ENCODE measurements around the gene OBI1.

The OBI1 gene

DNA sequence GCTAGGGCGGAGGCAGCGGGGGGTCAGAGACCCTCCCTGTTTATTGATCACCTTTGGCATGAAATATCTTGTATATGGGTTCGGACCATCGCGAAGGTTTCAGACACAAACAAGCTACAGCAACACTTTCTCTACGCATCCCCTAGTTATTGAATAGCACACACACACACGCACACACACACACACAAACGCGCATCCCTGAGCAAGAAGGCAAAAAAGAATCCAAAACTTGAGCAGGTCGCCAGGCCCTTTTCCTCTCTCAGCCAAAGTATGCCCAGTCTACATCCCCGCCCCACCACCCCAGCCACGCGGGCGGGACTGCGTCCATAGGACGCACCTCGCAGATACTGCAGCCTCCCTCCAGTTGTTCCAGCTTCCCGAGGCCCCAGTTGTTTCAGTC is 71.6 kb downstream of the OBI1 start:
- DNase-seq (ENCODE audit: low read depth in 2 of 2): no peak

DNA sequence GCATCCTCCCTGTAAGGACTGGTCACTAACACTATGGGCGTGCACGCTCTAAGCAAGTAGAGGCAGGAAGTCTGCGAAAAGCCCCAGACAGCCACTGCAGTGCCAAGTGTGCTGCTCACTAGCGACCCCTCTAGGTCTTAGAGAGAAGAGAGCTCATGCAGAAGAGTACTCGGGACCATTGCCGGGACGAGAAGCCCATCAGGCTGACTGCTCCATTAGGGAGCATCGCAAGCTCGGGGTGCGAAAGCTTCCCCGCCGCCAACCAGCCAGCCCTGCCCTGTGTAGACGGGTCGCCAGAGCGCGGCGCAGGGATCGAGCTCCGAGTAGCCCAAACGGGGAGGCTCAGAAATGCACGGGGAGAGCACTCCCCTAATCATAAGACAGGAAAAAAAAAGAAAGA is 72.2 kb downstream of the OBI1 start:
- no peak for DNase-seq (ENCODE audit: low read depth in 2 of 2)

DNA sequence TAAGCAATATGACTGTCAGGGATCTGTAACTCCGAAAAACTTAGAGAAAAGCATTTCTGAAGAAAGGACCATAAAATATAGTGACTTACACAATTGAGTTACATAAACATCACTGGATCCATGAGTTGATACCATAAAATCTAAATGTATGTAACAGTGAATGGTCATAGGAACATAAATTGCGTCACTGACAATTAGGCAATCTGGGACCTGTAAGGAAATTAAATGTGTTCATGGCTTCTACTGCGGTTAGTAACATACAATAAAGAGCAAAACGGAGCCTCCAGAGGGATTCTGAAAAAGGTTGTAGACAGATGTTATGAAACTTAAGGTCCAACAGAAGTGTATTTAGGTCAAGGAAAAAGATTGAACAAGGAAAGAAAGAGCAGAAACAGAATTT is 82.7 kb downstream of the OBI1 start:
- no peak for DNase-seq (ENCODE audit: low read depth in 2 of 2)

DNA sequence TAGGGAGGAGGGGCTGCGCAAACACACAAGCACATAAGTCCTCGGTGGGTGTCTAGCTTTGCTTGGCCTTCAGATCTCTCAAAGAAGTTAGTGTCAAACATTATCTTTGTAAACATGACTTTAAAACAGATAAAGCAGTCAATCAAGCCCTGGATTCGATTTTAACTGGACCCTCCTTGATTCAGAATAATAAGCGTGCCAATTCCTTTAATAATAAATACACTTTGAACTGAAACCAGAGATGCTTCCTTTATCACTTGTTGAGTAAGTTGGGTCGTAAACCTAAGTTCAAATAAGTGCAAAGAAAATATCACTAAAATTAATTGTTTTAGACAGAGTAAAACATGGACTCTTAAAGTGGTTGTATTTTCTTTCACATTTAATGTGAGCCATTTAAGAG is 86.5 kb downstream of the OBI1 start:
- no peak for DNase-seq (ENCODE audit: low read depth in 2 of 2)

DNA sequence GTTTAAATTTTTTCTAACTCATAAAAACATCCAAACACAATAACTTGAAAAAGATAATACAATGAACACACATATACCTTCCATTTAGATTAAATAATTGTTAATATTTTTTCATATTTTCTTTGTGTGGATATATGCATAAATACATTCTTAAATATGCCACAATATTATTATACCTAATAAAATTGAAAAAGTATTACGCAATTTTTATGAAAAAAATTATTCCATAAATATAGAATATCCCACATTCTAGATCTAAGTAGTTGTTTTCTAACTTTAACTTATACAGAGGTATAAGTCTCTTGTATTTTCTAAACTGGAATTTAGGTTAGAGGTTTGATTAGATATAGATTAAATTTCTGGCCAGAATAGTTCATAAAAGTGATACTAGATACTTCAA is 89.9 kb downstream of the OBI1 start:
- DNase-seq (ENCODE audit: low read depth in 2 of 2): no peak

DNA sequence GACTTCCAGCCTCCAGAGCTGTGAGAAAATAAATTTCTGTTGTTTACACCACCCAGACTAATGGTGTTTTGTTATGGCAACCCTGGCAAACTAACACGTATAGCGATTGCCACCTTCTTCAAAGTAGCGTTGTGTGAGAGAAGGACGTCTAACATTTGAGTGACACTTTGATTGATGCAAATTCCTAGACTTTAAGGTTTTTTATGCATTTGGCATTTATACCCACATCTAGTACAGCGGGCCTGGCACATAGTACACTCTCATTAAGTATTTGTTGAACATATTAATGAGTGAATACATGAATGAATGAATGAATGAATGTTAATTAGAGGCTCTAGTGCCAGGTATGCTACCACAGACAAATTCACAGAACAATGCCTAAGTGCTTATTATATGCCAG is 92.3 kb downstream of the OBI1 start:
- DNase-seq (ENCODE audit: low read depth in 2 of 2): no peak
